NK-92 (cell line): ENCODE measurements around the gene PRKAA1.
"Not testable (repeated sequence)": the region's sequence is repeated elsewhere in the genome, so short reads cannot be mapped to it uniquely, and the experiment has no call there.

ENCODE experiments used
- DNase-seq: peaks from one replicate; lab custom pipeline; 2025; ENCODE audit not compliant: unreplicated experiment; lab: John Stamatoyannopoulos, UW

The PRKAA1 gene

GRCh38 chr5:40734986-40735385 lies 63.2 kb downstream of the PRKAA1 start:
- no peak for DNase-seq

- no peak for DNase-seq
Measured at GRCh38 chr5:40733879-40734563, 64.2 kb downstream of the PRKAA1 start.

- DNase-seq, result no peak
Measured at GRCh38 chr5:40733434-40733833, 64.7 kb downstream of the PRKAA1 start.

- DNase-seq, result not testable (repeated sequence)
Measured at GRCh38 chr5:40722497-40722911, 75.7 kb downstream of the PRKAA1 start.

GRCh38 chr5:40720069-40720468 lies 78.1 kb downstream of the PRKAA1 start:
- DNase-seq, result no peak

GRCh38 chr5:40717281-40717680 lies 80.9 kb downstream of the PRKAA1 start:
- no peak for DNase-seq

- no peak for DNase-seq
Measured at GRCh38 chr5:40716590-40716989, 81.6 kb downstream of the PRKAA1 start.

- no peak for DNase-seq
Measured at GRCh38 chr5:40716000-40716399, 82.2 kb downstream of the PRKAA1 start.

GRCh38 chr5:40714001-40714400 lies 84.2 kb downstream of the PRKAA1 start:
- DNase-seq, result no peak

- DNase-seq, result not testable (repeated sequence)
Measured at GRCh38 chr5:40710575-40710974, 87.6 kb downstream of the PRKAA1 start.
